Right hindlimb (tissue), 1 donor: ENCODE data around the gene RLN3.
"Not testable (repeated sequence)": the region's sequence is repeated elsewhere in the genome, so short reads cannot be mapped to it uniquely, and the experiment has no call there.

Source experiments
- DNase-seq: peaks from one replicate; pipeline ENCODE4 v3.0.0-alpha.2; 2018

Gene RLN3

DNA sequence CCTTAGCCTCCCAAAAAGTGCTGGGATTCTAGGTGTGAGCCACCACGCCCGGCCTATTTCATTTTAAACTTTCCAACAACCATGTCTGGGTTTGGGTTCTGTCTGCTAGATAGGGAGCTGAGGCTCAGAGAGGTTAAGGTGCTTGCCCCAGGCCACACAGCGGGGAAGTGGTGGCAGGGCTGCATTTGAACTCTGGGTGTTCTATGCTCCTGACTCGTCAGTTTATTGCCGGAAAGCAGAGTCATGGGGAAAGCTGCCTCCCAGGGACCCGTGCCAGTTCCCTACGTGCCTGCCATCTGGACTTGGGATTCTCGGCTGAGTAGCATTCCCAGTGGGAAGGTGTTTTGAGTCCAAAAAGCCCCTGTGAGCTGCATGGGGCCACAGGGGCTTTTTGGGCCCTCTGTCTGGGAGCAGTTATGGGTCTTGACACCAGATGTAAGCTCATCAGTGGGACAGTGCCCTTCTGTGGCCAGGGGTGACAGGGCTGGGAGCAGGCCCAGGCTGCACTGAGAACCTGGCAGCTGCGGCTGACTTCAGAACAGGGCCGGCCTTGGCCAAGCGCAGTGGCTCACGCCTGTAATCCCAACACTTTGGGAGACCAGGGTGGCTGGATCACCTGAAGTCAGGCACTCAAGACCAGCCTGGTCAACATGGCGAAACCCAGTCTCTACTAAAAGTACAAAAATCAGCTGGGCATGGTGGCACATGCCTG, 32.8 kb upstream of the RLN3 start:
- DNase-seq, result no peak

DNA sequence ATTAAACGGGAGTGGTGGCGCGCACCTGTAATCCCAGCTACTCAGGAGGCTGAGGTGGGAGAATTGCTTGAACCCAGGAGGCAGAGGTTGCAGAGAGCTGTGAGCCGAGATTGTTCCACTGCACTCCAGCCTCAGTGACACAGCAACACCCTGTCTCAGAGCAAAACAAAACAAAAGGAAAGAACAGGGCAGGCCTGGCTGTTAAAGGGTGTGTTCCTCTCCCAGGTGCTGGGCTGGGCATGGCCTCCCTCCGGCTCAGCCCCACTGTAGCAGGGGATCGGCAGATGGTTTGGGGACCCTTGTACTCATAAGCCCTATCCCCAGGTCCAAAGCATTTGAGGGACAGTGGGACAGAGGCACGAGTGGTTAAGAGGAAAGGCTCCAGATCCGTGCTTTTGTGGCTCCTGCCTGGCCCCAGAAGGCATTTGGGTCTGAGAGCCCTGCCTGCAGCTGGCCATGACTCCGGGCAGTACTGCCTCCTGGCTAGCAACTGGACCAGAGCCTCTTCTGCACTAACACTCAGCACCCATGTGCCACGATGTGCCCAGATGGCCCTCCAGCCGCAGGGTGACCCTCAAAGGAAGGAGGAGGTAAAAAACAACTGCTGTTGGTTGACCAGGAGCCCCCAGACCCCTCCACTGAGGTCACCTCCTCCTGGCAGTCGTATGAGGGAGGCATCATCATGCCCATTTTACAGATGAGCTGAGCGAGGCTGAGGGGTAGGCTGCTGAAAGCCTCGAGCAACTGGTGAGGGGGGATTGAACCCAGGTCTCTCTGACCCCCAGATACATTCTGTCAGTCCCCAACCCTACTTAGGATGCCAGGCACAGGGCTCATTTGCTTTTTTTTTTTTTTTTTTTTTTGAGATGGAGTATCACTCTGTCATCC, 31.8 kb upstream of the RLN3 start:
- no peak for DNase-seq

DNA sequence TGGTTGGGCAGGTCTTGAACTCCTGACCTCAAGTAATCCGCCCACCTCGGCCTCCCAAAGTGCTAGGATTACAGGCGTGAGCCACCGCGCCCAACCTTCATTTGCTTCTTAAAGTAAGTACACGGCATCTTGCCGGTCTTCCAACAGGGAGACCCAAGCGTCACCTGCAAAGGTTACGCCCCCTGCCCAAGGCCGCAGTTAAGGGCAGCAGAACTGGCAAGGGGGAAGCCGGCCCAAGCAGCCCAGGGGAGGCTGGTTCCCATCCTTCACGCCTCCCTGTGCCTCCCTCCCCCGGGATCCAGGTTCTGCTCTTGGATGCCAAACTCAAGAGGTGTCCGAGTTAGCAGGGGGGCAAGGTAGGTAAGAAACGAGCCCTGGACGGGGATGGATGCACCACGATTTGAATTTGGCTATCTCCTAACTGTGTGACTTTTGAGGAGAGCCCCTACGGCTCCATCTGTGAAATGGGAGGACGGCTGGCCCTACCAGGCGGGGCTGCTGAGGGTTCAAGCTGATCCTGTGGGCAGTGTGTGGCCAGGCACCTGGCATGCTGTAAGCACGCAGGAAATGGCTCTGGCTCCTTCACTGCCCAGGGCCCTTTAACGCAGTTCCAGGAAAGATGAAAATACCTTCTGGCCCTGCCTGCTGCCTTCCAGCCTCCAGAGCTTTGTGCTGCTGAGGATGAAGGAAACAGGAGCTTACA, 30.9 kb upstream of the RLN3 start:
- DNase-seq, result no peak

DNA sequence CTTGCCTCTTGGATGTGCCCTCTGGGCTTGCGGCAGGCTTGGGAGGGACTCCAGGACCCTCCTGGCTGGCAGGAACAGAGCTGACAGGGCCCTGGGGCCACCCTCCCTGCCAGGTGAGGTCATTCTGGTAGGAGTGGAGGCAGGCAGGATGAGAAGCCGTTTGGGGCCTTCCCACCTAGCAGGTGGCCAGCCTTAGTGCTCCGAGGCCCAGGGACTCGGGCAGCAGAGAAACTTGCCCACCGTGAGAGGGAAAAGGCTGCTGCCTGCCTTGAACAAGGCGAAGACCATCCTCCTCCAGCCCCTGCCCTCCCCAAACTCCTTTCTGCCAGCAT, 30.4 kb upstream of the RLN3 start:
- no peak for DNase-seq

DNA sequence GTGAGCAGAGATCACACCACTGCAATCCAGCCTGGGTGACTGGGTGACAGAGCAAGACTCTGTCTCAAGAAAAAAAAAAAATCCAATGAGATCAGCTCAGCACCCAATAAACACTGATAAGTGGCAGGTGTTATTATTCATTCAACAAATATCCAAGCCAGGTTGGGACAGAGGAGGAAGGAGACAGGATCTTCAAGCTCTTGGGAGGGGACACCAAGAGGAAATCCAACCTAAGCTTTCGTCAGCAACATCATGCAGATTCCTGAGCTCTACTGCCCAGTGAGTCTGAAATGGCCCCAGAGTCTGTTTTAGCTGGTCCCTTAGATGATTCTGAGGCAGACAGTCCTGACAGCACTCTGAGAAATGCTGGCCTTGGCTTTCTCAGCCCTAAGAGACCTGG, 29.5 kb upstream of the RLN3 start:
- DNase-seq, result no peak

DNA sequence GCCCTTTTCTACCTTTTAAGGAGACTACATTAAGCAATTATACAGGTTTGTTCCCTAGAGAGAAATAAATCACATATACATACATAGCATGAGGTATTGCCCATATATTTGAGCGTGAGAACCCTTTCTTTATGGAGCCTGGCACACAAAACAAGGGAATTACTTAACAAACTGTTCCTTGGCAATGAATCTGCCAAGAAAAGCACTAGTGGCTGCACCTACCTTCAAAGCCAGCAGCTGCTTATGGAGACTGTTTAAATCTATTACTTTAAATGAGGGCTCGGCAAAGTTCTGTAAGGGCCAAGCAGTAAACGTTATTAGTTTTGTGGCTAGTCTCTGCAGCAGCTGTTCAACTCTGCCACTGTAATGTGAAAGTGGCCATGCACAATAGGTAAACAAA, 28.9 kb upstream of the RLN3 start:
- no peak for DNase-seq

DNA sequence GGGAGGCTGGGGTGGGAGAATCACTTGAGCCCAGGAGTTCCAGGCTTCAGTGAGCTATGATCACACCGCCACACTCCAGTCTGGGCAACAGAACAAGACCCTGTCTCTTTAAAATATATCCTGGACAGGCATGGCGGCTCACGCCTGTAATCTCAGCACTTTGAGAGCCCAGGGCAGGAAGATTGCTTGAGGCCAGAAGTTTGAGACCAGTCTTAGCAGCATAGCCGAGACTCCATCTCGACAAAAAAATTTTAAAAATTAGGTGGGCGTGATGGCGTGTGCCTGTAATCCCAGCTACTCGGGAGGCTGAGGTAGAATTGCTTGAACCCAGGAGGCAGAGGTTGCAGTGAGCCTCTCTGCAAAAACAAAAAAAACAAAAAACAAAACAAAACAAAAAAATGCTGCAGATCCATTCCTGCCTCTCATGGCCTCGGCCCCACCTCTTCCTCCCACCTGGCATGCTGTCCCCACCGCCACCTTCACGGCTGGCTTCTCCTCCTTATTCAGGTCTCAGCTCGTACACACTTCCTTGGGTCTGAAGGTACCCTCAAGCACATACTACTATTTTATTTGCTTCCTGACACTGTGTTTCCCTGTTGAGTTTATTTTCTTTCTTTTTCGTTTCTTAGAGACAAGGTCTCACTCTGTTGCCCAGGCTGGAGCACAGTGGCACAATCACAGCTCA, 27.1 kb upstream of the RLN3 start:
- DNase-seq, result no peak

DNA sequence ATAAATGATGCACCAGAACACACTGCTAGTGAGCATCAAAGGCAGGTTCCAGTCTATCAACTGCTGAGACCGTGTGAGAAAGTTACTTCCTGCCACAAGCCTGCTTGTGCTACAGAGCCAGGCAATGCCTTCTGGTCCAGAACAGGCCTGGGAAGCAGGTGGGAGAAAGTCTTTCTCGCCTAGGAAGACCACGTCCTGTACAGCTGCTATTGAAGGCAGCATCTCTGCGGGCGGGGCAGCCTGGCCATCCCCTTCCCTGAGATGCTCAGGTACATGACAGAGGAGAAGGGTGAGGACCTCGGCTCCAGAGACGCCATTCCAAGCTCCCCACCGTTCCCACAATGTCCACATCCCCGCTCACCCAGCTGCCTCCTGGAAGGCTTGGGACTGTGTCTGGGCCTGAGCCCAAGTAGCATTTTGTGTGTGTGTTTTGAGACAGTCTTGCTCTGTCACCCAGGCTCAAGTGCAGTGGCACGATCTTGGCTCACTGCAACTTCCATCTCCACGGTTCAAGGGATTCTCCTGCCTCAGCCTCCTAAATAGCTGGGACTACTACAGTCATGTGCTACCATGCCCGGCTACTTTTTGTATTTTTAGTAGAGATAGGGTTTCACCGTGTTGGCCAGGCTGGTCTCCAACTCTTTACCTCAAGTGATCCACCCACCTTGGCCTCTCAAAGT, 25.2 kb upstream of the RLN3 start:
- no peak for DNase-seq

DNA sequence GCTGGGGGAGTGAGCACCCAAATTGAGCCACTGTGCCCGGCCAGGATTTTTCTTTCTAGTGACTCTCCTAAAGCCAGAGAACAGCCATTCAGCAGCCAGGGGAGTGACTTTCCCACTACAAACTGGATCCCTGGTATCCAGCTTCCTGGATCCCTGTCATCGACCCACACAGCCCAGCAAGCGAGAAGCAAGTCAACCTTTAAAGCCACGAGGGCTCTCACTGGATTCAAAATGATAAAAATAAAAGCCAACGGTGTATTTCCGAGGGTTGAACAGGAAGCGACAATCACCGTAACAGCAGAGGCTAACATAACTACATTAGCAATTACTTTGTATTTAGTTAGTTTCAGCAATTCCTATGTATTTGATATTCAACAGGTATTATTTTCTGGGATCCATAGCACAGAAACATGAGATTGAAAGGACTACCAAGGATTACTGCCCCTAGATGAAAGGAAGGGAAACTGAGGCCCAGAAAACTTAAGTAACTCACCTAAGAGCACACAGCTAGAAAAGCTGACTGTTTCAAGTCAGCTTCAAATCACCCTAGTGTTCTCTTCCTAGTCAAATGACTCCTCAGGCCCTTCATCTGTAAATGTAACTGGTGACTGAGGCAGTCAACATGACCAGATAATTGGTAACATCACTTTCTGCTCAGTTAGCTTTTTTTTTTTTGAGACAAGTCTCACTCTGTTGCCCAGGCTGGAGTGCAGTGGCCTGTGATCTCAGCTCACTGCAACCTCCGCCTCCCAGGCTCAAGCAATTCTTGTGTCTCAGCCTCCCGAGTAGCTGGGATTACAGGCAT, 24.5 kb upstream of the RLN3 start:
- no peak for DNase-seq

DNA sequence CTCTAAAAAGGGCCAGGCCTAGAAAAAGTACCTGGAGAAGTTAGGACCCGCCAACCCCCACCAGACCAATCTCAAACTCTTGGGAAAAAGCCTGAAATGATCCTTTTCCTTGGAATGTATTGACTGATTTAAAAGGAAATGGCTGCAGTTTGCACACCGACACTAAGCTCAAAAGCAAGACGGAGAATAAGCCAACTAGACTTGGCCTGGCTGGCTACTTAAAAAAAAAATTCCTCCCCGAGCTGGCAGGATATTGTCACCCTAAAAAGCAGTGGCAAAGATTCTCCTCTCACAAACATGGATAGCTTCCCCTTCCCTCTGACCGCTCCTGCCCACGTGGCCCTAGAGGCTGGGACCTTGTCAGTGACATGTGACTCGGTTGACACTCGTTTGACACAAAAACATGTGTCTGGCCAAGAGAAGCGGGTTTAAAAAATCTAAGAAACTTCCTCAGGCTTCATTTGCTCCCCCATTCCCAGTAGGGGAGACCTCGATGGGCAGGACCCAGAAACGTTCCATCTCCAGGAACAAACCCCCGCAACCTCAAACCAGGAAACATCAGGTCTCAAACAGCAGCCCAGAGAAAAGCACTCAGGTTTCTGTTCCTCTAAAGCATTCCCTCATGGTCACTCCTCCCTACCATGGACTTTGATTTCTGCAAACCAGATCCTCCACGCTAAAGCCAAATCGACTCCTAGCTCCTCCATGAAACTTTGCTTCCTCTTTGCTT, 23.2 kb upstream of the RLN3 start:
- peak; percentile 43 for DNase-seq

DNA sequence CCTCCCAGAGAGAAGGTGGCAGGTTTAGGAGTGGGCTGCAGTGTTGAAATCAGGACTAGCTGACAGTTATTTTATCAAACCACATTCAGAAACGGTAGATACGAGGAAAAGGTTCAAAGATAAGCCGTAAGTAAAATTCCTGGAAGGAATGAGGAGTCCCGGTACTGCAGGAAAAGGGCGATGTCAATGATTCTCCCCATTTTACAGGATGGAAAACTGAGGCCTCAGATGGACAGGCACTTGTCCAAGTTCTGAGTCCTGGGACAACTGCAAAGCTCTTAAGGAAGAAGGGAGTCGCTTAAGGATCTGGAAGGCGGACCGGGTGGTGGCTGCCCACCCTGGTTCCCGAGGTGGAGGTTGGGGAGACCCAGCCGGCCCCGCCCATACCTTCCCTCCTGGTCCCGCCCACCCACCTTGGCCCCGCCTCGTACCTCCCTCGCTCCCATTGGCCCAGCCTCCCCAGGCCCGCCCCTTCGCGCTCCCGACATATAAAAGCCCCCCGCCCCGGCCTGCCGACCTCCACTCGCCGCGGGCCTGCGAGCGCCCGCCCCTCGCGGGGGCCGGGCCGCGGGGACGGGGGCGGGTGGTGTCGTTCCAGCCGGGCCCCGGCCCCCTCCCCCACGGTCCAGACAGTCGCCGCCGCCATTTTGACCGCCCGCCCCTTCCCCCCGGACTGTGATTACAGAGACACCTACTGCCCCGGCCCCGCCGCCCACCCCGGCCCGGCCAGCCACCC, 22.4 kb upstream of the RLN3 start:
- DNase-seq, result peak; percentile 93

DNA sequence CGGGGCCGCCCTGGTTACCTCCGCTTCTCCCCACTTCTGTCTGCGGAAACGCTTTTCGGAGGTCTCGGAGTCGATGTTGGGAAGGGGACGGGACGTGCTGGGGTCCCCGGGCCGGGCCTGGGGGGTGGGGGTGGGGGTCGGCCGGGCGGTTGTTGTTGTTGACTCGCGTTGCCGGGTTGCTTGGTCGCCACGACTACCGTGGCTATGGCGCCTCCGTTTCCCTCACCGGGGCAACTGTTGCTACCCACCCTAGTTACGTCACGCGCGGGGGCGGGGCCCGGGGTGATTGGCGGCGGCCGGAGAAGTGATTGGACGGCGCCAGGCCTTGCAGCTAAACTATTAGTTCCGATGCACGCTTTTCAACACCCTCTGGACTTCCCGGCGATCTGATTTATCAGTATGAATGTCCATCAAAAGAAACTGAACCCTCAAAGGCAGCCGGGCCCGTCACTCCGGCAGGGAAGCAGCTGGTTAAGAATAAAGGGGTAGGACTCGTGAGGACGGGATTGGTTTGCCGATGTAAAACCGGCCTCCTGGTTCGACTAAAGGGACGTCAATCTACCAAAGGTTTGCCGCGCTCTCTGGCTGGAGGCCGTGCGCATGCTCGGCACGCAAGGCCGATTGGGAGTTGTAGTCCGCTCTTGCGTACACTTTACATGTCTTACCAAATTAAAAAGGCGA, 21.7 kb upstream of the RLN3 start, which contains the start of gene RFX1:
TSS of gene RFX1 (minus strand) at position 236 of the 681 bp plus-strand sequence. CDS start 12,477 bp downstream, outside the sequence.
- peak; percentile 100 for DNase-seq

DNA sequence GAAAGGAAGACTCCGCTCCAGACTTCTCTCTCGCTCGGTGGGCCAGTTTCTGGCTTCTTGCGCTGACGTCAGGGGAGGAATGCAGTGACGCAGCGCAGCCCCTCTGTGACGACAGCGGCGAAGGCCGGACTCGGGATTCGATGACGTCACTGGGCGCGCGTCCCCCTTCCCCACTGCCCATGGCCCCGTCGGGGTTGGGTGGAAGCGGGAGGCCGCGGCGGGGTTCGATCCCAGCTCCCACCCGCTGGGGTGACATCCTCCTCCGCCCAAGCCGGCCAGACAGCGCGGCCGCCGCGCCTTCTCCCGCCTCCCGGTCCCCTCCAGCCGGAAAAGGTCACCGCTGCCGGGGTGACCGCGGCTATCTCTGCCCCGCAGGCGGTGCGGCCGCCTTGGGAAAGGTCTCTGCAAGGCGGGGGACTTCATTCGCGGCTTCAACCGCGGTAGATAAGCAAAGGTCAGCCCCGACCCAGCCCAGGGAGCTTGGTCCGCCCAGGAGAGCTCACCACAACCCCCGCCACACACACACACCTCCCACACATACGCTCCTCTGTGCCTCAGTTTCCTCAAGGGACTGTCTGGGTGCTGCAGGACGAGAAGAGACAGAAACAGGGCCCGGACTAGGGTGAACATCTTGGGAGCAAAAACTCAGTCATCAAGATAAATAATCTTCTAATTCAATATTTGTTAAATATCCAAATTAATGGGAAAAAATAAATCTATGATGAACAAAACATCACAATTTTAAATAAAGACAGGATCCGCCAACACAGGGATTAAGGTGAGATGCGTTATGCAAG, 21.0 kb upstream of the RLN3 start:
- no peak for DNase-seq

DNA sequence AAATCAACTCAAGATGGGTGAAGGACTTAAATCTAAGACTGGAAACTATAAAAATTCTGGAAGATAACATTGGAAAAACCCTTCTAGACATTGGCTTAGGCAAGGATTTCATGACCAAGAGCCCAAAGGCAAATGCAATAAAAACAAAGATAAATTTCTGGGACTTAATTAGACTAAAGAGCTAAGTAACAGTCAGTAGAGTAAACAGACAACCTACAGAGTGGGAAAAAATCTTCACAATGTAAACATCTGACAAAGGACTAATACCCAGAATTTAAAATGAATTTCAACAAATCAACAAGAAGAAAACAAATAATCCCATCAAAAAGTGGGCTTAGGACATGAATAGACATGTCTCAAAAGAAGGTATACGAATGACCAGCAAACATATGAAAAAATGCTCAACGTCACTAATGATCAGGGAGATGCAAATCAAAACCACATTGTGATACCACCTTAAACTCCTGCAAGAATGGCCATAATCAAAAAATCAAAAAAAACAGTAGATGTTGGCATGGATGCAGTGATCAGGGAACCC, 15.5 kb upstream of the RLN3 start:
- DNase-seq, result no peak

DNA sequence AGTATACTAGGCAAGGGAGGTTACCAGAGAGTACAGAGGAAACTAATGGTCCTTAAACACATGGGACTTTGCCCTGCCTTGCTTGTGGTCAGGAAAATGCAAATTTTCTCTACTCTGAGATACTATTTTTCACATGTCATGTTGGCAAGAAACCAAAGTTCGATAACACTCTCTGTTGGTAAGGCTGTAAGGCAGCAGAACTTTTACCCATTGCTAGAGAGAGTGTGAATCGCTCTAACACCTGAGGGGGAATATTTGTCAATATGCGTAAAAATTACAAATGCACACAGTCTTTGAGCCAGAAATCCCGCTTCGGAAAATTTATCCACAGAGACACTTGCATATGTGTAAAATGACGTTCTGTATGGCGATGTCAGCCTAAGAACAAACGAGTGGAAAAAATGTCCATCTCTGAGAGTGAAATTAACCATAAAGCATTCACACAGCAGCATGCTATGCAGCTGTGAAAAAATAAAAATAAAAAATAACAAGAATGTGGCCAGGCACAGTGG, 12.4 kb upstream of the RLN3 start:
- DNase-seq, result no peak

DNA sequence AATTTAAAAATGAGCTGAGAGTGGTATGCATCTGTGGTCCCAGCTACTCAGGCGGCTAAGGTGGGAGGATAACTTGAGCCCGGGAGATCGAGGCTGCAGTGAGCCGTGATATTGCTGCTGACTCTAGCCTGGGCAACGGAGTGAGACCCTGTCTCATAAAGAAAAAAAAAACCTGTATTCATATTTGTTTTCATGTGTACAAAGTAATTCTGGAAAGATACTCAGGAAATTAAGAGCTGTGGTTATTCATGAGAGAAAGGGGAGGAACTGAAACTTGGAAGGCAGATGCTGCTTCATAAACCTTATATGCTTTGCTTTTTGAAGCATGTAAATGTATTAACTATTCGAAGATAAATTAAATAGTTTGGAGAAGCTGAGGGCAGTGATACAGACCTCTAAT, 8.8 kb upstream of the RLN3 start:
- no peak for DNase-seq

DNA sequence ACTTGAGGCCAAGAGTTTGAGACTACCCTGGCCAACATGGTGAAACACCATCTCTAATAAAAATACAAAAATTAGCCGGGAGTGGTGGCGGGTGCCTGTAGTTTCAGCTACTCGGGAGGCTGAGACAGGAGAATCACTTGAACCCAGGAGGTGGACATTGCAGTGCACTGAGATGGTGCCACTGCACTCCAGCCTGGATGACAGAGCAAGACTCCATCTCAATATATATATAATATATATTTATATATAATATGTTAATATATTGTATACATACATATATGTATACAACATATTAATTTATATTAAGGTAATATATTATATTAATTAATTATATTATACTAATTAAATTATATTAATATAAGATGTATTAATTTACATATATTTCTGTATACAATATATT, 8.2 kb upstream of the RLN3 start:
- DNase-seq, result not testable (repeated sequence)

DNA sequence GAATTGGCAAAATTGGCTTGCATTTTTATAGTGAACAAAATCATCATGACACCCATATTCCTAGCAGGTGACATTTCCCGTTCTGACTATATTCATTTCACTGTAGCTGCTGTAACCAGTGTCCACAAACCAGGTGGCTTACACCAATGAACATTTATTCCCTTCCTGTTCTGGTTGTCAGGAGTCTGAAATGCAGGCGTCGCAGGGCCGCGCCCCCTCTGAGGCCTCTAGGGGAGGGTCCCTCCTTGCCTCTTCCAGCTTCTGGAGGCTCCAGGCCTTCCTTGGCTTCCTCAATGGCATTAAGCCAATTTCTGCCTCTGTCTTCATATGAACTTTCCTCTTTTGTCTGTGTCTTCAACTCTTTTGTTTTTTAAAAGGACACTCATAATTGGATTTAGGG, 6.5 kb upstream of the RLN3 start:
- DNase-seq, result no peak
